Liver (tissue), 9 donors: ENCODE measurements around the gene SLC9A8. TPM values are rescaled to one million over a fixed set of nuclear protein-coding genes. Genes with fewer than 3 reads are reported as not detected.

Experiments used
- DNase-seq: peaks from one replicate; pipeline ENCODE4 v3.0.0-alpha.2; 2017; ENCODE audit warnings: low spot score
- H3K27ac ChIP-seq, 2 donors: one replicate each; pipeline ENCODE4 v1.7.0; 2013; ENCODE audit warnings: inconsistent platforms in 2 of 2, low read length in 2 of 2, control low read depth in 1 of 2, low read depth in 1 of 2, mild to moderate bottlenecking in 1 of 2
- H3K27me3 ChIP-seq, 4 donors: one replicate each; pipeline versions ENCODE4 v1.6.1 to v1.7.0; 2013; ENCODE audit warnings: low read length in 3 of 4, inconsistent platforms in 1 of 4, mild to moderate bottlenecking in 1 of 4, moderate library complexity in 1 of 4; ENCODE audit not compliant: control insufficient read depth in 4 of 4, insufficient read depth in 4 of 4
- H3K36me3 ChIP-seq, 4 donors: one replicate each; pipeline versions ENCODE4 v1.6.1 to v1.7.0; 2013; ENCODE audit warnings: low read length in 3 of 4, mild to moderate bottlenecking in 3 of 4, low read depth in 1 of 4, moderate library complexity in 1 of 4; ENCODE audit not compliant: control insufficient read depth in 4 of 4, insufficient read depth in 3 of 4
- H3K4me1 ChIP-seq, 4 donors: one replicate each; pipeline versions ENCODE4 v1.6.1 to v1.7.0; 2013; ENCODE audit warnings: low read length in 3 of 4, mild to moderate bottlenecking in 3 of 4, moderate library complexity in 1 of 4; ENCODE audit not compliant: control insufficient read depth in 4 of 4, insufficient read depth in 4 of 4
- H3K4me3 ChIP-seq, 3 donors: one replicate each; pipeline versions ENCODE4 v1.6.1 to v1.7.0; 2013; ENCODE audit warnings: low read length in 3 of 3, control low read depth in 1 of 3, low read depth in 1 of 3, mild to moderate bottlenecking in 1 of 3
- H3K9ac ChIP-seq, 2 donors: one replicate each; pipeline ENCODE4 v1.7.0; 2013; ENCODE audit warnings: low read length in 2 of 2, mild to moderate bottlenecking in 2 of 2, moderate library complexity in 2 of 2, control low read depth in 1 of 2, low read depth in 1 of 2
- H3K9me3 ChIP-seq, 4 donors: one replicate each; pipeline versions ENCODE4 v1.6.1 to v1.7.0; 2013; ENCODE audit warnings: low read length in 3 of 4; ENCODE audit not compliant: control insufficient read depth in 4 of 4
- CTCF ChIP-seq: fragments of 150-350 bp; IDR thresholded peaks from 2 replicates; pipeline ENCODE4 v1.5.1; 2017; ENCODE audit warnings: improper control_type of control experiment, low read depth, low read length; ENCODE audit not compliant: missing input control
- FOXA2 ChIP-seq: IDR thresholded peaks from 2 replicates; pipeline ENCODE4 v1.6.1; 2016; ENCODE audit warnings: antibody characterized with exemption
- GABPA ChIP-seq, 2 donors: IDR thresholded peaks in 1 of 2; conservative IDR thresholded peaks in 1 of 2; 2 replicates each; pipeline ENCODE4 v1.6.1; 2016; ENCODE audit warnings: antibody characterized with exemption in 2 of 2, mild to moderate bottlenecking in 1 of 2, moderate library complexity in 1 of 2
- HNF4G ChIP-seq: IDR thresholded peaks from 2 replicates; pipeline ENCODE4 v1.6.1; 2016; ENCODE audit warnings: antibody characterized with exemption
- JUND ChIP-seq, 2 donors: IDR thresholded peaks; 2 replicates each; pipeline ENCODE4 v1.6.1; 2016; ENCODE audit warnings: antibody characterized with exemption in 2 of 2
- NR2F2 ChIP-seq: IDR thresholded peaks from 2 replicates; pipeline ENCODE4 v1.6.1; 2016; ENCODE audit warnings: antibody characterized with exemption
- RAD21 ChIP-seq, 2 donors: IDR thresholded peaks; 2 replicates each; pipeline ENCODE4 v1.6.1; 2016; ENCODE audit warnings: antibody characterized with exemption in 2 of 2, mild to moderate bottlenecking in 2 of 2
- RXRA ChIP-seq, 2 donors: IDR thresholded peaks; 2 replicates each; pipeline ENCODE4 v1.6.1; 2017 to 2018; ENCODE audit warnings: antibody characterized with exemption in 2 of 2, mild to moderate bottlenecking in 1 of 2
- SP1 ChIP-seq: IDR thresholded peaks from 2 replicates; pipeline ENCODE4 v1.6.1; 2018; ENCODE audit warnings: antibody characterized with exemption, mild to moderate bottlenecking
- TAF1 ChIP-seq: conservative IDR thresholded peaks from 2 replicates; pipeline ENCODE4 v1.6.1; 2016; ENCODE audit warnings: antibody characterized with exemption, mild to moderate bottlenecking
- YY1 ChIP-seq: IDR thresholded peaks from 2 replicates; pipeline ENCODE4 v1.6.1; 2016; ENCODE audit warnings: antibody characterized with exemption, mild to moderate bottlenecking
- WGBS: extraction: QIAGEN DNeasy Blood & Tissue Kit; methylation state at CpG from one replicate; pipeline ENCODE4 v1.1.7; 2013; 5-methylcytosine and 5-hydroxymethylcytosine counted together
- polyA plus RNA-seq, 2 donors: library from polyadenylated mRNA; stranded (reverse) in 1 of 2; unstranded in 1 of 2; fragments of 200-250 nt in 1 of 2; fragments of >200 nt in 1 of 2; fragmentation: Nextera tagmentation in 1 of 2; extraction: Ambion mirVana in 1 of 2; gene quantifications; one replicate each; pipeline versions ENCODE4 v1.2.1 to v1.2.3, GENCODE V29; 2013 to 2015
- total RNA-seq, 2 donors: library from RNA; depleted of rRNA; stranded (reverse); fragments of >200 nt; gene quantifications; one replicate each; pipeline ENCODE4 v1.2.3, GENCODE V29; 2014
- TF ChIP-seq, protein P1 (sequence below): IDR thresholded peaks from 2 replicates; pipeline ENCODE4 v1.6.1; 2016; ENCODE audit warnings: antibody characterized with exemption, mild to moderate bottlenecking
- TF ChIP-seq, protein P2 (sequence below): IDR thresholded peaks from 2 replicates; pipeline ENCODE4 v1.6.1; 2016; ENCODE audit warnings: antibody characterized with exemption
- donor health status: healthy.
- donor health status: healthy.
- donor health status: healthy.
- donor health status: healthy.
- donor health status: healthy.

Gene SLC9A8
- total and polyA plus RNA-seq, 4 donors, result 4.0 to 9.5 (median 8.6) TPM

GRCh38 chr20:49792006-49792405 is 20.6 kb upstream of the SLC9A8 start:
- Histone ChIP-seq H3K27ac (no peak overlapping the region), H3K27me3 (no peaks in the 10 kb centered on the region), H3K36me3 (no peaks in the 10 kb centered on the region), H3K4me3 (no peak overlapping the region), H3K9me3 (no peaks in the 10 kb centered on the region), H3K9ac (no peak overlapping the region), H3K4me1 (no peaks in the 10 kb centered on the region)
- no peak for DNase-seq
- no peak for TF ChIP-seq FOXA2
- no peak for TF ChIP-seq RAD21 (IDR thresholded peaks at IDR 0.05)
- TF ChIP-seq CTCF, result no peak
- no peak for TF ChIP-seq JUND (IDR thresholded peaks at IDR 0.05)
- TF ChIP-seq YY1, result no peak
- no peak for TF ChIP-seq SP1
- TF ChIP-seq TAF1, result no peak
- no peak for TF ChIP-seq HNF4G
- no peak for TF ChIP-seq RXRA (IDR thresholded peaks at IDR 0.05)
- TF ChIP-seq, protein P1, sequence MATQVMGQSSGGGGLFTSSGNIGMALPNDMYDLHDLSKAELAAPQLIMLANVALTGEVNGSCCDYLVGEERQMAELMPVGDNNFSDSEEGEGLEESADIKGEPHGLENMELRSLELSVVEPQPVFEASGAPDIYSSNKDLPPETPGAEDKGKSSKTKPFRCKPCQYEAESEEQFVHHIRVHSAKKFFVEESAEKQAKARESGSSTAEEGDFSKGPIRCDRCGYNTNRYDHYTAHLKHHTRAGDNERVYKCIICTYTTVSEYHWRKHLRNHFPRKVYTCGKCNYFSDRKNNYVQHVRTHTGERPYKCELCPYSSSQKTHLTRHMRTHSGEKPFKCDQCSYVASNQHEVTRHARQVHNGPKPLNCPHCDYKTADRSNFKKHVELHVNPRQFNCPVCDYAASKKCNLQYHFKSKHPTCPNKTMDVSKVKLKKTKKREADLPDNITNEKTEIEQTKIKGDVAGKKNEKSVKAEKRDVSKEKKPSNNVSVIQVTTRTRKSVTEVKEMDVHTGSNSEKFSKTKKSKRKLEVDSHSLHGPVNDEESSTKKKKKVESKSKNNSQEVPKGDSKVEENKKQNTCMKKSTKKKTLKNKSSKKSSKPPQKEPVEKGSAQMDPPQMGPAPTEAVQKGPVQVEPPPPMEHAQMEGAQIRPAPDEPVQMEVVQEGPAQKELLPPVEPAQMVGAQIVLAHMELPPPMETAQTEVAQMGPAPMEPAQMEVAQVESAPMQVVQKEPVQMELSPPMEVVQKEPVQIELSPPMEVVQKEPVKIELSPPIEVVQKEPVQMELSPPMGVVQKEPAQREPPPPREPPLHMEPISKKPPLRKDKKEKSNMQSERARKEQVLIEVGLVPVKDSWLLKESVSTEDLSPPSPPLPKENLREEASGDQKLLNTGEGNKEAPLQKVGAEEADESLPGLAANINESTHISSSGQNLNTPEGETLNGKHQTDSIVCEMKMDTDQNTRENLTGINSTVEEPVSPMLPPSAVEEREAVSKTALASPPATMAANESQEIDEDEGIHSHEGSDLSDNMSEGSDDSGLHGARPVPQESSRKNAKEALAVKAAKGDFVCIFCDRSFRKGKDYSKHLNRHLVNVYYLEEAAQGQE, result no peak
- no peak for TF ChIP-seq NR2F2
- TF ChIP-seq, protein P2, sequence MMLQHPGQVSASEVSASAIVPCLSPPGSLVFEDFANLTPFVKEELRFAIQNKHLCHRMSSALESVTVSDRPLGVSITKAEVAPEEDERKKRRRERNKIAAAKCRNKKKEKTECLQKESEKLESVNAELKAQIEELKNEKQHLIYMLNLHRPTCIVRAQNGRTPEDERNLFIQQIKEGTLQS, result no peak
- no peak for TF ChIP-seq GABPA (IDR thresholded peaks at IDR 0.05 in 1 of 2, conservative IDR thresholded peaks at IDR 0.05 in 1 of 2)
- 85% methylated on average over 1 of the region's 1 CpG for WGBS

DNA sequence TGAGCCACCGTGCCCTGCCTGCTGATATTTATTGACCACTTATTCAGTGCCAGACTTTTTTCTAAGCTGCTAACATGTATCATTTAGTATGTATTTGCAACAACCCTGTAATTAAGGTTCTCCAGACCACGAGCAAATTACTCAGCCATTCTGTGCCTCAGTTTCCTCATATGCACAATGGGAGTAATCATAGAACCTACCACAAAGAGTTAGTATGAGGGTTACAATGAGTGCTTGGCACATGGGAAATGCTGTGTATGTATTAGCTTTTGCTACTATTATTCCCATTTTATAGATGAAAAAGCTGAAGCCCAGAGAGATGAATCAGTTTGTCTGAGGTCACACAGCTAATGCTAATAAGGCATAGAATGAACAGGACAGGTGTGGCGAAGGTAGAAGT is 20.0 kb upstream of the SLC9A8 start:
- Histone ChIP-seq H3K9me3 (no peaks in the 10 kb centered on the region), H3K4me3 (no peak overlapping the region), H3K4me1 (no peaks in the 10 kb centered on the region), H3K9ac (no peak overlapping the region), H3K27ac (no peak overlapping the region), H3K27me3 (no peaks in the 10 kb centered on the region), H3K36me3 (no peaks in the 10 kb centered on the region)
- TF ChIP-seq HNF4G, result no peak
- DNase-seq, result no peak
- WGBS, result 87% methylated on average over 3 of the region's 3 CpGs
